Parathyroid adenoma (tissue), 2 donors: ENCODE data around the gene SAYSD1.

Experiments
- H2AFZ ChIP-seq: fragments of 300-600 bp; sonication (generic); one replicate; pipeline ENCODE4 v1.7.0; 2017; ENCODE audit warnings: antibody characterized with exemption, mild to moderate bottlenecking
- H3K27ac ChIP-seq: fragments of 300-600 bp; sonication (generic); one replicate; pipeline ENCODE4 v1.7.0; 2017
- H3K27me3 ChIP-seq: fragments of 300-600 bp; sonication (generic); one replicate; pipeline ENCODE4 v1.7.0; 2017; ENCODE audit warnings: low read length; ENCODE audit not compliant: control insufficient read depth, insufficient read depth
- H3K36me3 ChIP-seq: fragments of 300-600 bp; sonication (generic); one replicate; pipeline ENCODE4 v1.7.0; 2017; ENCODE audit warnings: low read length; ENCODE audit not compliant: control insufficient read depth, insufficient read depth
- H3K4me1 ChIP-seq: fragments of 300-600 bp; sonication (generic); one replicate; pipeline ENCODE4 v1.7.0; 2017; ENCODE audit warnings: control low read depth
- H3K4me2 ChIP-seq: fragments of 300-600 bp; sonication (generic); one replicate; pipeline ENCODE4 v1.7.0; 2017; ENCODE audit warnings: low read length
- H3K4me3 ChIP-seq: fragments of 300-600 bp; sonication (generic); one replicate; pipeline ENCODE4 v1.7.0; 2017; ENCODE audit warnings: low read depth, low read length
- H3K79me2 ChIP-seq: fragments of 300-600 bp; sonication (generic); one replicate; pipeline ENCODE4 v1.7.0; 2017; ENCODE audit warnings: control low read depth
- H3K9ac ChIP-seq: fragments of 300-600 bp; sonication (generic); one replicate; pipeline ENCODE4 v1.7.0; 2017; ENCODE audit warnings: mild to moderate bottlenecking
- H3K9me3 ChIP-seq: fragments of 300-600 bp; sonication (generic); one replicate; pipeline ENCODE4 v1.7.0; 2017; ENCODE audit warnings: low read length; ENCODE audit not compliant: control insufficient read depth
- CTCF ChIP-seq: fragments of 300-600 bp; sonication (generic); IDR thresholded peaks from one replicate; pipeline ENCODE4 v1.7.0; 2017; ENCODE audit warnings: antibody characterized with exemption, mild to moderate bottlenecking
- donor health status: primary hyperparathyroidism.

The SAYSD1 gene

DNA sequence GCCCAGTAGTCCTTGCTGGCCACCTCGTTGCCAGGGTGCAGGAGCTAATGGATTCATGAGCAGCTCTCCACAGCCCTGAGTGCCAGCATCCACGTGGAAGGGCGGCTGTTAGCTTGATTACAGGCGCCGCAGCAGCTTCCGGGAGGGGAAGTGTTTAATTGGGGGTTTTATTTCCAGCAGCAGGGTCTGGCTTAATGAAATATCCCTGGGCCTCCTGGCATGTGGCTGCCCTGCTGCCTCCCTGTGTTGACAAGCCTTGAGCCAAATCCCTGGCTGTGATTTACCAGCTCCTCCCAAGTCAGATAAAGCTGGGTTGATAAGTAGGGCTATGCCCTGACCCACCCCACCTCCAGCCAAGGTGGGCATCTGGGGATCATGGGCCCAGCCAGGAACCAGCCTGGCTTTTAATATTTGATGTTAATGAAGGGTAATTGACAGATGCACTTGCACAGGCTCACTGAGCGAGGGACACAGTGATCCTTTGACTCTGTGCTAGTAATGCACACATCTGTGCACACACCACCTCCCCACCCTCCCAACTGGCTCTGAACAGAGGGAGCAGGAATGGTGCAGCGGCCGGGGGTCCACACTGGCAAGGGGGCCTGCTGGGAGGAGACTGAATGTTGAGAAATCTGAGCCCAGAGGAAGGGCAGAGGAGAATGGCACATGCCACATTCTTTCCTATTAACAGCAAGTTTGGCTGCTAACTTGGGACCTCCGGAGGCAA lies 52.8 kb downstream of the SAYSD1 start:
- Histone ChIP-seq H3K4me1 (no peaks in the 10 kb centered on the region), H3K27me3 (no peaks in the 10 kb centered on the region), H3K9ac (no peak overlapping the region), H2AFZ (no peak overlapping the region), H3K27ac (no peak overlapping the region), H3K4me2 (no peak overlapping the region), H3K79me2 (no peaks in the 10 kb centered on the region), H3K9me3 (no peaks in the 10 kb centered on the region), H3K36me3 (no peaks in the 10 kb centered on the region), H3K4me3 (no peak overlapping the region)
- TF ChIP-seq CTCF, result no peak

DNA sequence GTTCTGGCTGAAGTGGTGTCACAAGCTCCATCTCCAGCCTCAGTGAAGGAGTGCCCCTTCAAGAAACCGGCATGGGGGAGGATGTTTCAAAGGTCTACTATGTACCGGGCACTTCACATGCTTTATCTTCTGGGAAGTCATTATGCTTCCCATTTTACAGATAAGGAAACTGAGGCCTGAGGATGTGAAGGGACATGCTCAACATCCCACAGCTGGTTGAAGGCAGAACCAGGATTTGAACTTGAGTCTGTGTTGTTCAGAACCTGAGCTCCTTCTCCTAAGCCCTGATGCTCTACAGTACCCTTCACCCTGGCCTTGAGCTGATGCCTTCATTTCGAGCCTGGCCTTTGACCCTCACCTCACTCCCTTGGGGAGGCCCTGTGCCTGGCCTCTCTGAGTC lies 53.4 kb downstream of the SAYSD1 start:
- Histone ChIP-seq H3K4me1 (no peaks in the 10 kb centered on the region), H3K79me2 (no peaks in the 10 kb centered on the region), H3K27me3 (no peaks in the 10 kb centered on the region), H2AFZ (no peak overlapping the region), H3K27ac (no peak overlapping the region), H3K36me3 (no peaks in the 10 kb centered on the region), H3K4me3 (no peak overlapping the region), H3K9me3 (no peaks in the 10 kb centered on the region), H3K4me2 (no peak overlapping the region), H3K9ac (no peak overlapping the region)
- TF ChIP-seq CTCF, result no peak

DNA sequence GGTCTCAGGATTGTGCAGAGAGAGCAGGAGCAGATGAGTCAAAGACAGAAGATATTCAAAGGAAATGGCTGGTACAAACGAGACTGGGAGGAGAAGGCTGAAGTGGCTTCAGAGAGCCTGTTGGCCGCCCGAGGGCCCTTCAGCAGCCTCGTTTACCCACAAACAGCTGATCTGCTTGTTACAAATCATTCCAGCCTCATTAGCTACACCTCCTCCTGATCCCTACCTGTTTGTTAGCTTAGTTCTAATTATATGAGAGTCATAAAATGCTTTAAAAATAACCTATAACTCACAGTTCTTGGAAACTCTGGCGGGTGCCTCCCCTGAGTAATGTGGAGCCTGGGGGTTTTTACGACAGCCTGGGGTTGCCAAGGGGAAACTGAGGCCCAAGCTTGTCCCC lies 53.8 kb downstream of the SAYSD1 start:
- no peaks in the 10 kb centered on the region for H3K27me3 ChIP-seq
- no peak overlapping the region for H3K4me2 ChIP-seq
- no peaks in the 10 kb centered on the region for H3K9me3 ChIP-seq
- H3K36me3 ChIP-seq, result no peaks in the 10 kb centered on the region
- no peak overlapping the region for H3K9ac ChIP-seq
- no peak overlapping the region for H3K4me3 ChIP-seq
- no peak for TF ChIP-seq CTCF
- H3K4me1 ChIP-seq, result no peaks in the 10 kb centered on the region
- H2AFZ ChIP-seq, result no peak overlapping the region
- H3K27ac ChIP-seq, result no peak overlapping the region
- H3K79me2 ChIP-seq, result no peaks in the 10 kb centered on the region

DNA sequence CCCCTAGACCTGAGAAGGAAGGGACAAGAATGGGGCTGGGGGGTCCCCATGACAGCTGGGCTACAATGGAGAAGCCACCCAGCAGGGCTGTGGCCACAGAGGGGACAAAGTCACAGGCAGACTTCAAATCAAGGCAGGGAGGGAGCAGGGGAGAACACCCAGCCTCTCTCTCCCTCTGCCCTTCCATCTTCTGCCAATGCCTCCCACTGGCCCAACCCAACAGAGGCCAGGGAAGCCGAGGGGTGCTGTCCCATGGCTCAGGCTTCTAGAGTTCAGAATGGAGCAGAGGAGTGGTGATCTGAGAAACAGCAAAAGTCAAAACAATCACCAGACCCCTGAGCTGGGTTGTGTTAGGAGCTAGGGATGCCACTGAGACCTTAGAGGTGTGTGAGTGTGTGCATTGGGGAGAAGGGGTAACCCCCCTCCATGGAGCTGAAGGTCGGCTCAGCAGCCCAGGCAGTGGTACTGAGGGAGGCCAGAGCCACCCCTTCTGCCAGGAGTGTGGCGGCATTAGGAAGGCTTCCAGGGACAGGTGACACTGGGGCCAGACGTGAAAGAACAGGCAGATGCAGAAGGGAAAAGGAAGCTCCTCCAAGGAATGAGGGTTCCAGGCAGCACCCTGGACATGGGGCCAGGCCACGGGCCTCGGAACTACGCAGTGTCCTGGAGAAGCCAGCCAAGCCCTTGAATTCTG lies 54.4 kb downstream of the SAYSD1 start:
- no peak overlapping the region for H3K4me2 ChIP-seq
- no peak overlapping the region for H3K9ac ChIP-seq
- H3K79me2 ChIP-seq, result no peaks in the 10 kb centered on the region
- no peak overlapping the region for H3K27ac ChIP-seq
- no peak for TF ChIP-seq CTCF
- H2AFZ ChIP-seq, result no peak overlapping the region
- no peaks in the 10 kb centered on the region for H3K36me3 ChIP-seq
- no peaks in the 10 kb centered on the region for H3K27me3 ChIP-seq
- H3K4me3 ChIP-seq, result no peak overlapping the region
- no peaks in the 10 kb centered on the region for H3K9me3 ChIP-seq
- no peaks in the 10 kb centered on the region for H3K4me1 ChIP-seq
